Endothelial cell of umbilical vein (primary cell): Measurements from ENCODE around the gene GAL3ST2. TPM values are rescaled to one million over a fixed set of nuclear protein-coding genes. Genes with fewer than 3 reads are reported as not detected.

ENCODE experiments used
- BruUV-seq: library from RNA; stranded (reverse); fragments of 400-500 nt; replicated peaks from 2 replicates; lab custom pipeline; 2021; lab: Mats Ljungman, UMichigan
- CTCF ChIA-PET: fragments of 300-600, 350-600 bp; sonication (Branson Sonifier 250); formaldehyde crosslinking; loops from one replicate; lab custom pipeline; 2021; ENCODE audit warnings: antibody characterized with exemption, inconsistent platforms; lab: Charles Lee
- POLR2A ChIA-PET: fragments of 300-600, 350-600 bp; sonication (Branson Sonifier 250); formaldehyde crosslinking; loops from one replicate; lab custom pipeline; 2021; ENCODE audit warnings: antibody characterized with exemption, inconsistent platforms; lab: Charles Lee
- DNase-seq: peaks from one replicate; pipeline ENCODE4 v3.0.0-alpha.2; 2011; ENCODE audit warnings: low read depth, low spot score
- FAIRE-seq: peaks from 2 replicates; lab custom pipeline; 2011; peaks lifted over from hg19 to GRCh38; lab: Jason Lieb, UNC
- H2AFZ ChIP-seq: 2 replicates; pipeline ENCODE4 v1.6.0; 2012; ENCODE audit warnings: low read depth, low read length, control low read depth, inconsistent platforms
- H3K27ac ChIP-seq: 2 replicates; pipeline ENCODE4 v1.5.1; 2011; ENCODE audit warnings: low read depth, mild to moderate bottlenecking, control low read depth, low read length, moderate library complexity; ENCODE audit not compliant: insufficient read depth
- H3K27me3 ChIP-seq, 2 experiments: 2 replicates each; pipeline versions ENCODE4 v1.6.0 to v1.6.1; 2011; ENCODE audit warnings: low read length in 2 of 2, mixed read lengths in 1 of 2; ENCODE audit not compliant: control insufficient read depth in 2 of 2, insufficient read depth in 2 of 2
- H3K36me3 ChIP-seq, 2 experiments: 2 replicates in 1 of 2; 3 replicates in 1 of 2; pipeline ENCODE4 v1.5.1; 2011; ENCODE audit warnings: low read length in 2 of 2, mild to moderate bottlenecking in 1 of 2, moderate library complexity in 1 of 2; ENCODE audit not compliant: control insufficient read depth in 2 of 2, insufficient read depth in 2 of 2; ENCODE audit errors: extremely low read depth in 1 of 2
- H3K4me1 ChIP-seq: 3 replicates; pipeline ENCODE4 v1.5.1; 2011; ENCODE audit warnings: mild to moderate bottlenecking, low read length; ENCODE audit not compliant: control insufficient read depth, insufficient read depth; ENCODE audit errors: extremely low read depth
- H3K4me2 ChIP-seq: 2 replicates; pipeline ENCODE4 v1.6.1; 2011; ENCODE audit warnings: low read length, control low read depth, mixed read lengths; ENCODE audit not compliant: insufficient read depth
- H3K4me3 ChIP-seq, 3 experiments: fragments of 200-600 bp in 1 of 3; sonication (generic), shearing (Covaris generic) in 1 of 3; replicated peaks in 1 of 3; 2 replicates each; pipeline ENCODE4 v1.5.1; 2011 to 2016; ENCODE audit warnings: control low read depth in 3 of 3, low read length in 3 of 3, mild to moderate bottlenecking in 2 of 3, inconsistent platforms in 1 of 3, low read depth in 1 of 3, moderate library complexity in 1 of 3; ENCODE audit not compliant: insufficient read depth in 1 of 3
- H3K79me2 ChIP-seq: 2 replicates; pipeline ENCODE4 v1.6.0; 2012; ENCODE audit warnings: low read length, inconsistent platforms; ENCODE audit not compliant: control insufficient read depth, insufficient read depth
- H3K9ac ChIP-seq: replicated peaks from 2 replicates; pipeline ENCODE3; 2011; ENCODE audit warnings: low read length, control low read depth; ENCODE audit not compliant: insufficient read depth; ENCODE audit errors: extremely low read depth
- H3K9me1 ChIP-seq: replicated peaks from 3 replicates; pipeline ENCODE4 v1.6.0; 2011; ENCODE audit warnings: mild to moderate bottlenecking, low read length; ENCODE audit not compliant: control insufficient read depth, insufficient read depth; ENCODE audit errors: extremely low read depth
- H3K9me3 ChIP-seq: replicated peaks from 2 replicates; pipeline ENCODE4 v1.5.1; 2012; ENCODE audit warnings: low read length, inconsistent platforms; ENCODE audit not compliant: control insufficient read depth, insufficient read depth
- H4K20me1 ChIP-seq: replicated peaks from 2 replicates; pipeline ENCODE3; 2011; ENCODE audit warnings: mild to moderate bottlenecking, low read length; ENCODE audit not compliant: control insufficient read depth, insufficient read depth; ENCODE audit errors: extremely low read depth
- CTCF ChIP-seq, 2 donors: IDR thresholded peaks; 1 replicate in 1 of 2; 2 replicates in 1 of 2; pipeline ENCODE4 v1.5.1; 2011; ENCODE audit warnings: low read length in 2 of 2, mild to moderate bottlenecking in 2 of 2, moderate library complexity in 2 of 2, control low read depth in 1 of 2, inconsistent platforms in 1 of 2, low read depth in 1 of 2; ENCODE audit not compliant: insufficient read depth in 1 of 2; ENCODE audit errors: extremely low read depth in 1 of 2
- EZH2 ChIP-seq: IDR thresholded peaks from 2 replicates; pipeline ENCODE4 v1.6.1; 2012; ENCODE audit warnings: borderline replicate concordance, low read depth, mild to moderate bottlenecking, moderate library complexity, low read length, inconsistent platforms; ENCODE audit not compliant: severe bottlenecking
- FOS ChIP-seq: IDR thresholded peaks from 2 replicates; pipeline ENCODE4 v1.6.1; 2011; ENCODE audit warnings: mild to moderate bottlenecking, low read length, moderate library complexity, borderline replicate concordance; ENCODE audit not compliant: insufficient read depth
- GATA2 ChIP-seq: IDR thresholded peaks from 2 replicates; pipeline ENCODE4 v1.7.0; 2011; ENCODE audit warnings: low read depth, mild to moderate bottlenecking, moderate library complexity, mixed read lengths, low read length; ENCODE audit not compliant: insufficient read length, insufficient read depth
- JUN ChIP-seq: IDR thresholded peaks from 2 replicates; pipeline ENCODE4 v1.6.1; 2011; ENCODE audit warnings: borderline replicate concordance, low read depth; ENCODE audit not compliant: insufficient read length, insufficient read depth
- MAX ChIP-seq: IDR thresholded peaks from 2 replicates; pipeline ENCODE4 v1.6.1; 2011; ENCODE audit not compliant: insufficient read depth, insufficient read length
- MYC ChIP-seq: IDR thresholded peaks from one replicate; pipeline ENCODE4 v1.6.1; 2011; ENCODE audit warnings: mild to moderate bottlenecking, low read depth, low read length
- POLR2A ChIP-seq: IDR thresholded peaks from 2 replicates; pipeline ENCODE4 v1.6.1; 2012; ENCODE audit warnings: low read depth, mild to moderate bottlenecking, control low read depth, low read length
- POLR2AphosphoS5 ChIP-seq: IDR thresholded peaks from 2 replicates; pipeline ENCODE4 v1.6.1; 2012; ENCODE audit warnings: low read depth, mild to moderate bottlenecking, control low read depth, low read length, moderate library complexity; ENCODE audit not compliant: insufficient read depth
- dilution Hi-C: fragments of 300-500 bp; cut with MboI; formaldehyde crosslinking; loops from one replicate; pipeline ENCODE4 v1.15.0; 2019; ENCODE audit warnings: low sequenced_read_pairs; ENCODE audit not compliant: extremely low pct_ligation_motif_present
- intact Hi-C: fragments of 100-400 bp; cut with micrococcal nuclease; formaldehyde crosslinking; loops from one replicate; pipeline ENCODE4 v1.10.0; 2022
- polyA plus RNA-seq, 4 experiments: library from polyadenylated mRNA; depleted of rRNA in 3 of 4; stranded (reverse) in 3 of 4; unstranded in 1 of 4; fragments of >200 nt; gene quantifications; 2 replicates each; pipeline versions ENCODE4 v1.2.1 to v1.2.3, GENCODE V29; 2011 to 2012; ENCODE audit warnings: missing spikeins in 1 of 4
- total RNA-seq: library from RNA; stranded (reverse); gene quantifications from 2 replicates; pipeline ENCODE4 v1.2.3, GENCODE V29; 2021

The GAL3ST2 gene
- total and polyA plus RNA-seq, 2 donors (not counting 3 experiments of a cell fraction or from before 2014, with no cell fraction given) = not detected

- ChIA-PET POLR2A (no interaction called here), CTCF (no interaction called here)
- no peak overlapping the region for H3K4me3 ChIP-seq
- no peaks in the 10 kb centered on the region for H3K9me3 ChIP-seq
- peaks cover 6% of the 10 kb centered on the region for H3K4me1 ChIP-seq
- no peak overlapping the region for H2AFZ ChIP-seq
- no peak overlapping the region for H3K27ac ChIP-seq
- FAIRE-seq = no peak
- no peaks in the 10 kb centered on the region for H3K79me2 ChIP-seq
- no peaks in the 10 kb centered on the region for H3K36me3 ChIP-seq
- intact Hi-C loops (no loop called here), dilution Hi-C loops (no loop called here)
- no peaks in the 10 kb centered on the region for H4K20me1 ChIP-seq
- TF ChIP-seq FOS (no peak), POLR2AphosphoS5 (no peak), CTCF (IDR thresholded peaks at IDR 0.05; ENCODE audit: extremely low read depth in 1 of 2, insufficient read depth in 1 of 2, low read depth in 1 of 2, low read length in 2 of 2) (no peak), POLR2A (no peak), EZH2 (no peak), JUN (no peak), GATA2 (no peak), MAX (no peak), MYC (no peak)
- no peaks in the 10 kb centered on the region for H3K9me1 ChIP-seq
- no peak for DNase-seq
- no peaks in the 10 kb centered on the region for H3K27me3 ChIP-seq
- no peak overlapping the region for H3K9ac ChIP-seq
- H3K4me2 ChIP-seq = no peak overlapping the region
- no TSS peak for BruUV-seq
Observed at GRCh38 chr2:241818229-241818942, 41.8 kb downstream of the GAL3ST2 start.
